Measurements from ENCODE around the gene PRTFDC1. TPM values are rescaled to one million over a fixed set of nuclear protein-coding genes. Genes with fewer than 3 reads are reported as not detected.

The PRTFDC1 gene
- total and polyA plus RNA-seq, 2 experiments from 2014 or later = 16.0 to 22.0 TPM

- no peak overlapping the region for H2AFZ ChIP-seq
- 96% methylated on average over 11 of the region's 11 CpGs for WGBS, 2 experiments (ENCODE audit: low coverage in 1 of 2, low lambda C conversion rate in 2 of 2, missing lambda C conversion rate in 2 of 2)
- no peaks in the 10 kb centered on the region for H3K36me3 ChIP-seq (ENCODE audit: low read depth)
- no peak for DNase-seq
- no peak for TF ChIP-seq EZH2 (IDR thresholded peaks at IDR 0.05; ENCODE audit: insufficient read depth, poor library complexity, severe bottlenecking)
- no peak for TF ChIP-seq EZH2phosphoT487 (IDR thresholded peaks at IDR 0.05; ENCODE audit: insufficient read depth, low read depth)
- no peaks in the 10 kb centered on the region for H3K9me2 ChIP-seq (ENCODE audit: insufficient read depth)
- H3K79me2 ChIP-seq (ENCODE audit: insufficient read depth) = no peaks in the 10 kb centered on the region
- in situ Hi-C loops (cut with MboI) = no loop called here
- H3K9ac ChIP-seq = no peak overlapping the region
- H3K27ac ChIP-seq = no peak overlapping the region
- H3K4me2 ChIP-seq (ENCODE audit: unreplicated experiment) = no peak overlapping the region
- no peaks in the 10 kb centered on the region for H3K27me3 ChIP-seq (replicated peaks; ENCODE audit: insufficient read depth)
- peaks cover 10% of the 10 kb centered on the region for H3K4me1 ChIP-seq (ENCODE audit: insufficient read depth)
- H3K9me3 ChIP-seq (ENCODE audit: low read depth) = no peaks in the 10 kb centered on the region
- no peaks in the 10 kb centered on the region for H4K20me1 ChIP-seq (ENCODE audit: insufficient read depth)
- H3K4me3 ChIP-seq = no peak overlapping the region
- no peaks in the 10 kb centered on the region for H3F3A ChIP-seq (ENCODE audit: insufficient read depth)
Measured at GRCh38 chr10:24851629-24852028, 100.8 kb downstream of the PRTFDC1 start.

GRCh38 chr10:24850727-24851296, 101.6 kb downstream of the PRTFDC1 start:
- H4K20me1 ChIP-seq (ENCODE audit: insufficient read depth) = no peaks in the 10 kb centered on the region
- 27 to 50% methylated on average over 1 of the region's 1 CpG for WGBS, 2 experiments (ENCODE audit: low coverage in 1 of 2, low lambda C conversion rate in 2 of 2, missing lambda C conversion rate in 2 of 2)
- no peak overlapping the region for H3K27ac ChIP-seq
- H3K4me3 ChIP-seq = no peak overlapping the region
- H3K9ac ChIP-seq = no peak overlapping the region
- no peak for DNase-seq
- H2AFZ ChIP-seq = no peak overlapping the region
- TF ChIP-seq EZH2phosphoT487 (IDR thresholded peaks at IDR 0.05; ENCODE audit: insufficient read depth, low read depth) (no peak), EZH2 (IDR thresholded peaks at IDR 0.05; ENCODE audit: insufficient read depth, poor library complexity, severe bottlenecking) (no peak)
- H3K9me3 ChIP-seq (ENCODE audit: low read depth) = no peaks in the 10 kb centered on the region
- no peak overlapping the region for H3K4me2 ChIP-seq (ENCODE audit: unreplicated experiment)
- no peaks in the 10 kb centered on the region for H3K27me3 ChIP-seq (replicated peaks; ENCODE audit: insufficient read depth)
- peaks cover 10% of the 10 kb centered on the region for H3K4me1 ChIP-seq (ENCODE audit: insufficient read depth)
- in situ Hi-C loops (cut with MboI) = no loop called here
- H3F3A ChIP-seq (ENCODE audit: insufficient read depth) = no peaks in the 10 kb centered on the region
- no peaks in the 10 kb centered on the region for H3K9me2 ChIP-seq (ENCODE audit: insufficient read depth)
- no peaks in the 10 kb centered on the region for H3K79me2 ChIP-seq (ENCODE audit: insufficient read depth)
- no peaks in the 10 kb centered on the region for H3K36me3 ChIP-seq (ENCODE audit: low read depth)

- no peak for DNase-seq
- H3K9me2 ChIP-seq (ENCODE audit: insufficient read depth) = no peaks in the 10 kb centered on the region
- no peak overlapping the region for H2AFZ ChIP-seq
- 94% methylated on average over 9 of the region's 9 CpGs for WGBS, 2 experiments (ENCODE audit: low coverage in 1 of 2, low lambda C conversion rate in 2 of 2, missing lambda C conversion rate in 2 of 2)
- H3K9me3 ChIP-seq (ENCODE audit: low read depth) = no peaks in the 10 kb centered on the region
- H3K36me3 ChIP-seq (ENCODE audit: low read depth) = no peaks in the 10 kb centered on the region
- in situ Hi-C loops (cut with MboI) = no loop called here
- no peak overlapping the region for H3K4me2 ChIP-seq (ENCODE audit: unreplicated experiment)
- no peak overlapping the region for H3K27ac ChIP-seq
- H4K20me1 ChIP-seq (ENCODE audit: insufficient read depth) = no peaks in the 10 kb centered on the region
- no peaks in the 10 kb centered on the region for H3K79me2 ChIP-seq (ENCODE audit: insufficient read depth)
- H3K4me3 ChIP-seq = no peak overlapping the region
- peaks cover 10% of the 10 kb centered on the region for H3K4me1 ChIP-seq (ENCODE audit: insufficient read depth)
- H3K9ac ChIP-seq = no peak overlapping the region
- H3F3A ChIP-seq (ENCODE audit: insufficient read depth) = no peaks in the 10 kb centered on the region
- H3K27me3 ChIP-seq (replicated peaks; ENCODE audit: insufficient read depth) = no peaks in the 10 kb centered on the region
- no peak for TF ChIP-seq EZH2phosphoT487 (IDR thresholded peaks at IDR 0.05; ENCODE audit: insufficient read depth, low read depth)
- TF ChIP-seq EZH2 (IDR thresholded peaks at IDR 0.05; ENCODE audit: insufficient read depth, poor library complexity, severe bottlenecking) = no peak
Measured at GRCh38 chr10:24849501-24850299, 102.7 kb downstream of the PRTFDC1 start.

GRCh38 chr10:24849051-24849450, 103.4 kb downstream of the PRTFDC1 start:
- WGBS, 2 experiments (ENCODE audit: low coverage in 1 of 2, low lambda C conversion rate in 2 of 2, missing lambda C conversion rate in 2 of 2) = 97% methylated on average over 6 of the region's 6 CpGs
- Histone ChIP-seq H3K9ac (no peak overlapping the region), H3K79me2 (ENCODE audit: insufficient read depth) (no peaks in the 10 kb centered on the region), H3K4me3 (no peak overlapping the region), H3K4me2 (ENCODE audit: unreplicated experiment) (no peak overlapping the region), H2AFZ (no peak overlapping the region), H3K9me3 (ENCODE audit: low read depth) (no peaks in the 10 kb centered on the region), H3K4me1 (ENCODE audit: insufficient read depth) (peaks cover 10% of the 10 kb centered on the region), H3K9me2 (ENCODE audit: insufficient read depth) (no peaks in the 10 kb centered on the region), H3K27ac (no peak overlapping the region), H3F3A (ENCODE audit: insufficient read depth) (no peaks in the 10 kb centered on the region), H4K20me1 (ENCODE audit: insufficient read depth) (no peaks in the 10 kb centered on the region), H3K27me3 (replicated peaks; ENCODE audit: insufficient read depth) (no peaks in the 10 kb centered on the region), H3K36me3 (ENCODE audit: low read depth) (no peaks in the 10 kb centered on the region)
- in situ Hi-C loops (cut with MboI) = no loop called here
- TF ChIP-seq EZH2phosphoT487 (IDR thresholded peaks at IDR 0.05; ENCODE audit: insufficient read depth, low read depth) (no peak), EZH2 (IDR thresholded peaks at IDR 0.05; ENCODE audit: insufficient read depth, poor library complexity, severe bottlenecking) (no peak)
- DNase-seq = no peak
